Measurements from ENCODE around the gene TBCK.
"Not testable (repeated sequence)": the region's sequence is repeated elsewhere in the genome, so short reads cannot be mapped to it uniquely, and the experiment has no call there.

TBCK gene

GRCh38 chr4:106208481-106209460 is 107.2 kb downstream of the TBCK start:
- DNase-seq, result no peak

- DNase-seq, result no peak
Measured at GRCh38 chr4:106201373-106201772, 114.6 kb downstream of the TBCK start.

- no peak for DNase-seq
Measured at GRCh38 chr4:106195435-106195950, 120.5 kb downstream of the TBCK start.

- no peak for DNase-seq
Measured at GRCh38 chr4:106194801-106195200, 121.2 kb downstream of the TBCK start.

- DNase-seq, result no peak
Measured at GRCh38 chr4:106192131-106192530, 123.9 kb downstream of the TBCK start.

- DNase-seq, result no peak
Measured at GRCh38 chr4:106186201-106186600, 129.8 kb downstream of the TBCK start.

- DNase-seq, result no peak
Measured at GRCh38 chr4:106183551-106183950, 132.5 kb downstream of the TBCK start.

- DNase-seq, result no peak
Measured at GRCh38 chr4:106172861-106173260, 143.1 kb downstream of the TBCK start.

GRCh38 chr4:106165351-106166010 is 150.5 kb downstream of the TBCK start:
- no peak for DNase-seq

- no peak for DNase-seq
Measured at GRCh38 chr4:106162278-106162677, 153.7 kb downstream of the TBCK start.

GRCh38 chr4:106160560-106160959 is 155.4 kb downstream of the TBCK start:
- DNase-seq, result no peak

- no peak for DNase-seq
Measured at GRCh38 chr4:106149911-106150310, 166.1 kb downstream of the TBCK start.

- DNase-seq, result no peak
Measured at GRCh38 chr4:106149026-106149425, 167.0 kb downstream of the TBCK start.

GRCh38 chr4:106142616-106143127 is 173.3 kb downstream of the TBCK start:
- no peak for DNase-seq

- no peak for DNase-seq
Measured at GRCh38 chr4:106140601-106141000, 175.4 kb downstream of the TBCK start.

GRCh38 chr4:106136777-106137331 is 179.2 kb downstream of the TBCK start:
- DNase-seq, result no peak

- no peak for DNase-seq
Measured at GRCh38 chr4:106132045-106132444, 184.0 kb downstream of the TBCK start.

GRCh38 chr4:106126062-106126461 is 189.9 kb downstream of the TBCK start:
- DNase-seq, result no peak

GRCh38 chr4:106119949-106120555 is 196.0 kb downstream of the TBCK start:
- not testable (repeated sequence) for DNase-seq

- DNase-seq, result no peak
Measured at GRCh38 chr4:106116025-106116424, 200.0 kb downstream of the TBCK start.

- DNase-seq, result no peak
Measured at GRCh38 chr4:106114270-106114669, 201.7 kb downstream of the TBCK start.

- not testable (repeated sequence) for DNase-seq
Measured at GRCh38 chr4:106111778-106112469, 204.1 kb downstream of the TBCK start.

All from activated T-cell treated with anti-CD3 and anti-CD28 coated beads, Interleukin-2, amount 50 U/mL, for 1 hour (primary cell).